Endometrial microvascular endothelial cells (primary cell): ENCODE data around the gene LRCH1. TPM values are rescaled to one million over a fixed set of nuclear protein-coding genes. Genes with fewer than 3 reads are reported as not detected.

ENCODE experiments used
- in situ Hi-C: cut with HindIII; loops from 2 replicates; pipeline ENCODE4 v1.10.0; 2017; ENCODE audit warnings: low sequenced_read_pairs, low pct_unique_long_range_greater_than_20kb; ENCODE audit errors: inconsistent ontology term
- total RNA-seq: library from RNA; depleted of rRNA; stranded (reverse); fragments of >200 nt; gene quantifications from one replicate; pipeline ENCODE4 v1.2.3, GENCODE V29; 2015; ENCODE audit errors: inconsistent ontology term

LRCH1 gene
- total RNA-seq, 1 donor from 2014 or later, result 13.2 TPM

DNA sequence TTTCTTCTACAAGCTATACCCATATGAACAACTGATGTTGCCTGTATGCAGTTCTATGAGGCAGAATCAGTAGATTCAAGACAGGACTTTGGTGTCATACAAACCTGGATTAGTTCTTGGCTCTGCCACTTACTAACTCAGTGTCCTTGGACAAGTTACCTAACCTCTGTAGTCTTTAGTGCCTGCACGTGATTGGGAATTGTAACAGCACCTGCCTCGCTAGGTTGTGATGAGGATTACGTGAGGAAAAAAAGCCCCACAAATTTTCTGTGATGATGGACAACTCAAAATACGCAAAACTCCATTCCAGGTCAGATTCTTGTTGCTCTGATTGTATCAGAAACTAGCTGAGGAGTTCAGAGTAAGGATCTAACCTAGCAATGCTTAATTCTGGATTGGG, 89.3 kb downstream of the LRCH1 start:
- in situ Hi-C loops, result no loop called here

GRCh38 chr13:46643165-46643777, 90.3 kb downstream of the LRCH1 start:
- in situ Hi-C loops, result no loop called here

GRCh38 chr13:46644816-46645215, 91.8 kb downstream of the LRCH1 start:
- in situ Hi-C loops, result no loop called here

DNA sequence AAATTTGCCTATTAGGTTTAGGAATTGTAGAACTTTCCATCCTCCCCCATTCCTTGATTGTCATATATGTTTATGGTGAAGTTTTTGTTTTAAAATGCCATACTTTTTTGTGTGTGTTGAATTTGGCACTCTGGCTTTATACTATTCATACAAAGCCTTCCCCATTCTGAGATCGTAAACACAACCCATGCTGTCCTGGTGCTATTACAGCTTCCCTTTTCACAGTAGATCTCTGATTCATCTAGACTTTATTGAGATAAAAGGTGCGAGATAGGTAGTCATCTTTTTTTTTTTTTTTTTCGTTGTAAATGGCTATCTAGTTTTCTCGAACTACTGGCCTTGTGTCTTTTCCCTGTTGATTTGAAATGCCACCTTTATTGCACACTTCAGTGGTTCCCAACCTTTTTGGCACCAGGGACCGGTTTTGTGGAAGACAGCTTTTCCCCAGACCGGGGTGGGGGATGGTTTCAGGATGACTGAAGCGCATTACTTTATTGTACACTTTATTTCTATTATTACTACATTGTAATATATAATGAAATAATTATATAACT, 94.6 kb downstream of the LRCH1 start:
- in situ Hi-C loops, result no loop called here

DNA sequence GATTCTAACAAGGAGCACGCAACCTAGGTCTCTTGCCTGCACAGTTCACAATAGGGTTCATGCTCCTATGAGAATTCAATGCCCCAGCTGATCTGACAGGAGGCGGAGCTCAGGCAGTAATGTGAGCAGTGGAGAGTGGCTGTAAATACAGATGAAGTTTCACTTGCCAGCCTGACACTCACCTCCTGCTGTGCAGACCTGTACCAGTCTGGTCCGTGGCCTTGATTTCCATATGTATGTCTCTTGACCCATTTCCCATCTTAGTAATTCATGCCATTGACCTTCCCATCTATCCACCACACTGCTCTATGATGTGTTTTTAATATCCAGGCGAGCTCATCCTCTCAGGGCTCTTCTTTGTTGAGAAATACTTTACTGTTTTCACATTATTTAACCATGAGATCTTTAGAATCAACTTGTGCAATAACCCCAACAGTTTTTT, 95.2 kb downstream of the LRCH1 start:
- in situ Hi-C loops, result no loop called here

DNA sequence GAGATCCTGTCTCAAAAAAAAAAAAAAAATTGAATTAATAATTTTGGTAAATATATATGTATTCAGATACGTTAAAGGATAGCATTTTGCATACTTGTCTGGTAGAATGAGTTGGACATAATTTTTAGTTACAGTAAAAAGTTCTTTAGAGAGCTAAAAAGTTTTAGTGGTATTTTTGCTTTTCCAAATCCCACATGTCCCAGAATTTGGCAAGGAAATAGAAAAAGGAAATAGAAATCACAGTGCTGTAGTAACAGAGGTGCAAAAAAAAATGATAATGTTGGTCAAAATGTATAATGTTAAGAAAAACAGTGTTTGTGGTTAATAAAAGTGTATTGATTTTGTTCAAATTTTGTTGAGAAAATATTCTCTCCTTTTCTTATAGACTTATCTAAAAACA, 96.8 kb downstream of the LRCH1 start:
- in situ Hi-C loops, result no loop called here

GRCh38 chr13:46654951-46655350, 102.0 kb downstream of the LRCH1 start:
- in situ Hi-C loops, result no loop called here

- in situ Hi-C loops, result no loop called here
Measured at GRCh38 chr13:46655377-46656180, 102.6 kb downstream of the LRCH1 start.

- in situ Hi-C loops, result no loop called here
Measured at GRCh38 chr13:46656786-46657185, 103.8 kb downstream of the LRCH1 start.

- in situ Hi-C loops, result no loop called here
Measured at GRCh38 chr13:46659413-46660065, 106.6 kb downstream of the LRCH1 start.

DNA sequence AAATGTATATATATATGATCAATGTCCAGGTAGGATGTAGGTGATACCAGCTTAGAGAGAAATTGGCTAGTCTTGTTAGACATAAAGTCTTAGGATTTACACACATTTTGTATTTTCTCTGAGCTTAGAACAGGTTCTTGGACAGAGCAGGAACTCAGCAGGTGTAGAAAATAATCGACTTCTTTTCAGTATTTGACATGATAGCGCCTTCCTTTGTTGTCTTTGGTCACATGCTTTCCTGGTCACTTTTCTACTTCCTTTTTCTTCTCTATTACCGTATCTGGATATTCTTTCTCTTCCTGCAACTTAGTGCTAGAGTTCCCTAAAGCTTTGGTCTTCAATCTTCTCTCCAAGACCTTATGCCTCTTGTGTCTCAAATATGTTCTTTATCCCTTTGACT, 107.4 kb downstream of the LRCH1 start:
- in situ Hi-C loops, result no loop called here

- in situ Hi-C loops, result no loop called here
Measured at GRCh38 chr13:46660857-46661256, 107.9 kb downstream of the LRCH1 start.

- in situ Hi-C loops, result no loop called here
Measured at GRCh38 chr13:46662690-46663089, 109.7 kb downstream of the LRCH1 start.

- in situ Hi-C loops, result no loop called here
Measured at GRCh38 chr13:46663206-46664037, 110.5 kb downstream of the LRCH1 start.

- in situ Hi-C loops, result no loop called here
Measured at GRCh38 chr13:46664195-46664594, 111.2 kb downstream of the LRCH1 start.

- in situ Hi-C loops, result no loop called here
Measured at GRCh38 chr13:46665248-46665632, 112.3 kb downstream of the LRCH1 start.

DNA sequence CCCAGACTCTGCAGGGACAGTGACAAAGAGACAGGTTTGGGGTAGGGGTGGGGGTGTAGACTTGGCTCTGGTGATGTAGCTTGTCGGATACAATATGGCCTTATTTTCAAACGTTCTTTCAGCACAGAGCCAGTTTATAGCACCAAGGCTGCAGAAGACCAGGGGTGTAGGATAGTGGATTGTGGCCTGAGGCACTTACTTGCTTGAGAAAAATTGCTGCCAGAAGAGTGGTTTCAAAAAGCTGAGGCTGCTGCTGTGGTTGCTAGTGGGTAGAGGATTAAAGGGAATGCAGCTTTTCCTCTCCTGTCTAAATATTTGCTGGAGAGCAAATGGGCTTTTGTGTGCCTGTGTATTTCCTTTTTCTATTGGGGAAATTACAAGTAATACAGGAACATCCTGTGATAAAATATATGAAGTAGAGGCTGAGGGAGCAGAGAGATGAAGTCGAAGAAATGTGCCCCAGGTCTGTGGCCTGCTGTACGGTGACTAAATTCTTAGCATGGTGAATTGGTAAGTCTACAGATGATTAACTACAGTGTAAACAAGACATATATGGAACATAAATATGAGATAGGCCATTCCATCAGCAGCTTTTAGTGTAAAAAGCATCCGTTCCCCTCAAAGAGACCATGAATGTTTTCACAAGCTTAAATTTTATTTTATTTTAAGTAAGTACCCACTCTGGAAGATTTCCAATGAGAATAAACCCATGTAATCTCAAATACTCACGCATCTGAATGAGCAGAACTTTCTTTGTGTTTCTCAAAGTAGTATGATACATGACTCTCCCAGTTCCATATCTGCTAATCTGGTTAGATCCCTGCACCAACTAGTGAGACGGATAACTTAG, 112.9 kb downstream of the LRCH1 start:
- in situ Hi-C loops, result no loop called here
